ENCODE data around the gene PCDH9.

PCDH9 gene, protein sequence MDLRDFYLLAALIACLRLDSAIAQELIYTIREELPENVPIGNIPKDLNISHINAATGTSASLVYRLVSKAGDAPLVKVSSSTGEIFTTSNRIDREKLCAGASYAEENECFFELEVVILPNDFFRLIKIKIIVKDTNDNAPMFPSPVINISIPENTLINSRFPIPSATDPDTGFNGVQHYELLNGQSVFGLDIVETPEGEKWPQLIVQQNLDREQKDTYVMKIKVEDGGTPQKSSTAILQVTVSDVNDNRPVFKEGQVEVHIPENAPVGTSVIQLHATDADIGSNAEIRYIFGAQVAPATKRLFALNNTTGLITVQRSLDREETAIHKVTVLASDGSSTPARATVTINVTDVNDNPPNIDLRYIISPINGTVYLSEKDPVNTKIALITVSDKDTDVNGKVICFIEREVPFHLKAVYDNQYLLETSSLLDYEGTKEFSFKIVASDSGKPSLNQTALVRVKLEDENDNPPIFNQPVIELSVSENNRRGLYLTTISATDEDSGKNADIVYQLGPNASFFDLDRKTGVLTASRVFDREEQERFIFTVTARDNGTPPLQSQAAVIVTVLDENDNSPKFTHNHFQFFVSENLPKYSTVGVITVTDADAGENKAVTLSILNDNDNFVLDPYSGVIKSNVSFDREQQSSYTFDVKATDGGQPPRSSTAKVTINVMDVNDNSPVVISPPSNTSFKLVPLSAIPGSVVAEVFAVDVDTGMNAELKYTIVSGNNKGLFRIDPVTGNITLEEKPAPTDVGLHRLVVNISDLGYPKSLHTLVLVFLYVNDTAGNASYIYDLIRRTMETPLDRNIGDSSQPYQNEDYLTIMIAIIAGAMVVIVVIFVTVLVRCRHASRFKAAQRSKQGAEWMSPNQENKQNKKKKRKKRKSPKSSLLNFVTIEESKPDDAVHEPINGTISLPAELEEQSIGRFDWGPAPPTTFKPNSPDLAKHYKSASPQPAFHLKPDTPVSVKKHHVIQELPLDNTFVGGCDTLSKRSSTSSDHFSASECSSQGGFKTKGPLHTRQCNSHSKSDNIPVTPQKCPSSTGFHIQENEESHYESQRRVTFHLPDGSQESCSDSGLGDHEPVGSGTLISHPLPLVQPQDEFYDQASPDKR (N-terminal part only)

DNA sequence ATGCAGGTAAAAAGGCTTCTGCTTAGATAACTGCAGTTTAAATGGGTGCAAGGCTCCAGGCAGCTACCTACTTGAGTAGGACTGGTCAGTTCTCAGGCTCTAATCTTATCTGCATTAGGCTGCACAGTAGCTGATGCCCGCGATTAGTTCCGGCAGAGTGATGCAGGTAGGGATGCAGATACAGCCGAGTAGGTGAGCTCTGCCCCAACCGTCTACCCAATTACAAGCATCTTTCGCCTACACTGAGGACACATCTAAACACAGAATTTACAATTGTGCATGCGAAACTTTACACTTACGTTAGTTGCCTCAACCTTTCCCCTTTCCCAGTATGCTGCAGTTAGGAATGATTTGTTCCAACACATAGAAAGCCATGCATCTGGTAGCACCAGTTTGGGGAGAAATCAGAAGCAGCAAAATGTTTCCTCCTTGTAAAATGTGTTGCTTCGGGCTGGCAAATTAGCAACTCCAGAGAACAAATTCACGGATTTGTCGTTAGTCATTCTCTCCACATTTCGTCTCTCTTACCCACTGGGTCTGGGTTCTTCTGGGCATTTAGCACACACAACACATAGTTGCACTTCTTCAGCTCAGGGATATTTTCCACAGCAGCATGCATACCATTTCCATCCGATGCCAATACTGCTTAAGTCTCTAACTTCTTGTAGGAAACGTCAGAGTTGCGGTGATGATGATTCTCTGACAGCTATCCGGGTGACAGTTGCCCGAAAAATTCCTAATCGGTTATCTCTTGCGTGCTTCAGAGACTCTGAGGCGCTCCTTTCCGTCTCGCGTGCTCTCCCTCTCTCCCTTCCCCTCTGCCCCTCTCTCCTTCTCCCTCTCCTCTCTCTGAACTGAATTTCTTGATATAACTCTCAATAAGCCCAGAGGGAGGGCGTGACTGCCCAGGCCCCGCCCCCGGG, at the start of gene PCDH9:
TSS of gene PCDH9 (minus strand) at position 856 of the 923 bp plus-strand sequence. CDS start 1,896 bp downstream, outside the sequence.
- DNase-seq (ENCODE audit: insufficient read length, low spot score) (no peak), FAIRE-seq (no peak)

DNA sequence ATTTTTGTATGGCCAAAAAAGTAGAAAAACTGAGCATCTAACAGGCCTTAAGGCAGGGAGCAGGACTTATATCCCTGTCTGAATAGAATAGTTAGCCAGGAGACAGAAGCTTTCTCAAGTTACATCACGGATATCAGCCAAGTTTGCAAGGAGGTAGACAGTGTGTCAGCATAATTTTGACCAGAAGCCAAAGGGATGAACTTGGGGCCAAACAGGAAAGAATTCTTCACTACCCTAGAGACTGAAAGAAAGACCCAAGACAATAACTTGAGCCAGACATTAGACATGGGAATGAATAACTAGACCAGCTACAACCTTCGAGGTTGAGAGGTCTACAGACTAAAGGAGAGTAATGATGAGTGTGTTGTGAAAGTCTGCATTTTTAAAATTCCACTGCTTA, 48.1 kb upstream of the PCDH9 start:
- FAIRE-seq, result no peak
- no peak for DNase-seq (ENCODE audit: insufficient read length, low spot score)

- no peak for DNase-seq (ENCODE audit: insufficient read length, low spot score)
- no peak for FAIRE-seq
Measured at GRCh38 chr13:67277581-67277980, 47.4 kb upstream of the PCDH9 start.

DNA sequence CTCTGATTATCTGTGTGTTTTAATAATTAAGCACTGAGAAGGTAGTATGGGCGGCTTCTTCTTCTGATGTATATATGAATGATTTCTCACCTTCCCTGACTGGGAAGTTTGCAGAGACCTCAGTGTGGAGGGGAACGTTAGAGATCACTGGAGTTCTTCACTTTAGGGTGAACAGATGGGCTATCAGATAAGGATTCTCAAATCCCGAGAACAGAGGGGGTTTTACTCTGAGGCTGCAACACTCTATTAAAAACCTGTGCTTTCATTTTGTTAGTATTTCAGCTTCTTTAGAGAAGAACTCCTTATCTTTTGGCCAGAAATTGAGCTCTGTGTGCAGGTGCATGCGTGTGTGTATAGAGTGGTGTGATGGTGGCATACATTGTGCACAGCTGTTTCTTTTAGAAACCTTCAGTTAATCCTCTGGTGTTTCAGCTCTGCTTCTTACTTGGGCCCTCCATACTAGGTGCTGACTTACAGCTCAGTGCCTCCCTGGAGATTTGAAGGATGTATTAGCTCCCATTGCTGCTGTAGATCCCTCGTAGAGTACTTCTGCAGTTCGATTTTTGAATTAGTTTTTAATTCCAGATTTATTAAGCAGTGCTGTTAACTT, 45.3 kb upstream of the PCDH9 start:
- DNase-seq (ENCODE audit: insufficient read length, low spot score) (no peak), FAIRE-seq (no peak)

- FAIRE-seq, result no peak
- no peak for DNase-seq (ENCODE audit: insufficient read length, low spot score)
Measured at GRCh38 chr13:67273001-67273400, 42.9 kb upstream of the PCDH9 start.

GRCh38 chr13:67267136-67267535, 37.0 kb upstream of the PCDH9 start:
- no peak for DNase-seq (ENCODE audit: insufficient read length, low spot score)
- no peak for FAIRE-seq

GRCh38 chr13:67259208-67259607, 29.1 kb upstream of the PCDH9 start:
- DNase-seq (ENCODE audit: insufficient read length, low spot score), result no peak
- no peak for FAIRE-seq

DNA sequence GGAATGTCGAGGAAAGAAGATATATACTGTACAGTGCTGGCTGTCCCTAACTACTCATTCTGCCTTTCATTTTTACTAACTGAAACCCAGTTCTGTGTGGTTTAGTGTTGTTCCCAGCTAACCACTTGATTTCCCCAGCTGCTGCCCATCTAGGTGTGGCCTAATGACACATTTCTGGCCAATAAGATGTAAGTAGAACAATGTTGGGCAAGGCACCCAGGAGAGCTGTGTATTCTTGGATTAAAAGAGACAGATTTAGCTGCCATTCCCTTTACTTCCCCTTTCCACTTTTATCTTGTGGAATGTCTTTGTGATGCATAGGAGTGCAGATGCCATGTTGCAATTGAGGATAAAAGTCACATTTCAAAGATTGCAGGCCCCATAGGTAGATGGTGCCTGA, 28.3 kb upstream of the PCDH9 start:
- no peak for DNase-seq (ENCODE audit: insufficient read length, low spot score)
- FAIRE-seq, result no peak

DNA sequence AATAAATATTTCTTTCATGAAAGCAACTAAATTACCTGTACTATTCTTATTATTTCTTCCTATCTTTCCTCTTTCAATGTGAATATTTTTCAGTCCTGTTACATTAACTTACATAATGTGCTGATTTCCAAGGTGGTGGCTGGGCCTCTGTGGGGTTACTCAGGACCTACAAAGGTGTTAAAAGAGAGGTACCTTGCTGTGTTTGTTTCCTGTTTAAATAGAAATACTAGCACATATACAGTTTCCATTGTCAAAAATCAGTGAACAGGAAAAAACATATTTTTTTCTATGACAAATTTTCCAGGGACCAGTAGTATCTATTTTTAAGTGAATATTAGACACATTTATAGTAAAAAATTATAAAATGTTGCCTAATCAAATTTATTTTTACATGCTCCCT, 8.7 kb upstream of the PCDH9 start:
- FAIRE-seq (no peak), DNase-seq (ENCODE audit: insufficient read length, low spot score) (no peak)

GRCh38 chr13:67238277-67238859, 8.2 kb upstream of the PCDH9 start:
- FAIRE-seq (no peak), DNase-seq (ENCODE audit: insufficient read length, low spot score) (peak; percentile 4)

GRCh38 chr13:67235265-67235664, 5.1 kb upstream of the PCDH9 start:
- DNase-seq (ENCODE audit: insufficient read length, low spot score), result no peak
- FAIRE-seq, result no peak

GRCh38 chr13:67232384-67232783, 2.2 kb upstream of the PCDH9 start:
- DNase-seq (ENCODE audit: insufficient read length, low spot score) (no peak), FAIRE-seq (no peak)

DNA sequence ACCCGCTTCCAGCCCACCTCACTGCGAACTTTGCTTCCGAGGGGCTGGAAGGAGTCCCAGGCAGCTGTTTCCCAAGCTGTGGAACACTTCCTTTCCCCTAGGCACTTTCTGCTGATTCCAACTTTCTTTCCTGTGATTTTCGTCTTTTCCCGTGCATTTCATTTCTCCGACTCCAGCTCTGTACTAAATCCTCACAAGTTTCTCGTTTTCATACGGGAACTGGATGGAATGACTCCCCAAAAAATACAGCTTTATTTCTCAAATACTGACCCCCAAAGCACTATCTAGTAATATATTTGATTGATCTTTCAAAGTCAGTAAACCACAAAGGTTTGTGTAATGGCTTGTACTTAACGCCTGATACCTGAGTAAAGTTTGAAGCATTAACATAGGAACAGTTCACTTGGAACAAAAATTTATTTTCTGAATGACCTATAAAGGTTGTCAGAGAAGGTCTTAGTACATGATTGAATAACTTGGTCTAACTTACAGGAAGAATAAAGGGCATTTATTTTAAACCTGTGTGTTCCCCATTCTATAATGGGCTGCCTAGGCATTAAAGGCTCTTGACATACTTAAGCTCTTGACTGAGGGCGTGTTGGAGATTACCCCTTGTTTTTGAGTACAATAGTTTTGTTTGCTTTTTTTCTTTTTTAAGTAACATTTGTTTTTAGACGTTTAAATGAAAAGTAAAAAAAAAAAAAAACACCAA, 1.3 kb upstream of the PCDH9 start:
- DNase-seq (ENCODE audit: insufficient read length, low spot score), result peak; percentile 2
- no peak for FAIRE-seq

DNA sequence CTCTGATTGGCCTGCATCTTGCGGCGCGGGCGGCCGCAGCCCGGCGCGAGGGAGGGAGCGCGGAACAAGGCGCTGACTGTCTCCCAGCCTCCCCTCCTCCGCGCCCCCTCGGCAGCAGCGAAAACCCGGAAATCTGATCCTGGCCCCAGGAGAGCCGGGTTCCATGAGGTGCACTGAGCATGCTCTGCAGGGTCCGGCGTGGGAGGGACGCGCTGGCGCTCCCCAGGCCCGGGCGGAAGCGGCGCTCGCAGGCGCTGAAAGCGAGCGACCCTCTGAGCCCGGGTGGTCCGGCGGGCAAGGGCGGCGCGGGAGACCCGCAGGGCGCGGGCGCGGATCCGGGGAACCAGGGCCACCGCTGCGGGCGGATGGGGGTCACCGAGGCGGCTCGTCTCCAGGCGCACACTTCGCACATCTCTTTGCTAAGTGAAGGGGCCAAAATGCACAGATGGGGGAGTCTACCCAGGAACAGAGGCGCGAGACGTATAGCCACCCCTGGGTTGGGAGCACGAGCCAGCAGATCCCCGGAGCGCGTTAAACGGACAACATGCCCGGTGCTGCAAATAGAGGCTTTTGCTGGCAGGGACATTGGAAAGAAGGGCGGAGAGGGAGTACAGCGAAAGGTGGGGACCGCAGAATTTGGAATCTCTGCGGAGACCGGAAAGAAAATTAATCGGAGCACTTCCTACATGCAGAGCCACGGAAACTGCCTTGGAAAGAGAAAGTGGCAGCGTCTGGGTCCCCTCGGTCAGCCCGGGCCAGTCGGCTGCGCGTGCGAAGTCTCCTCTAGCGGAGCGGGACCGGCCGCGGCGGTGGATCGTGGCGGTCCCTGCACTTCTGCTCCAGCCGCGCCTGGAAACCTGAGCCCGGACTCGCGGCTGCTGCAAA, 510 bp upstream of the PCDH9 start:
- peak; percentile 46 for FAIRE-seq
- peak; percentile 62 for DNase-seq (ENCODE audit: insufficient read length, low spot score)

DNA sequence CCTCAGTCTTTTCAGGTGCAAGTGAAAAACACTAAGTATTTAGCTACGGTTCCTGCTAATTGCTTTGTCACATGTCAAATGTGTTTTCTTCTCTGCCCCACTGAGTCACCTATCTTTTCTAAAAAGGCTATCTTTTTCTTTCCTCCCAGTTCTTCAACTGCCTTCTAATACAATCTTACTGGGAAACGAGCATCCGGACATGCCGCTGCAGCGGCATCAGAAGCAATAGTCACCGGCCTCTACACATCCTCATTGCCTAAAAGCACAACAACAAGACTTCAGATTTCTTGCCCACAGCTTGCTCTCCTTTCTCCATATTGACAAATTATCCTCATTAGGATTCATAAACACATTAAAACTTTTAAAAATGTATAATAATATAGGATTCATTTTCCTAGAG, 1.2 kb downstream of the PCDH9 start:
- DNase-seq (ENCODE audit: insufficient read length, low spot score), result no peak
- FAIRE-seq, result no peak

- no peak for DNase-seq (ENCODE audit: insufficient read length, low spot score)
- FAIRE-seq, result no peak
Measured at GRCh38 chr13:67228031-67228430, 2.1 kb downstream of the PCDH9 start.

GRCh38 chr13:67227131-67227983, 2.8 kb downstream of the PCDH9 start:
- DNase-seq (ENCODE audit: insufficient read length, low spot score), result no peak
- FAIRE-seq, result no peak
